Uterus (tissue), 4 donors: ENCODE measurements around the gene ARHGEF4. TPM values are rescaled to one million over a fixed set of nuclear protein-coding genes. Genes with fewer than 3 reads are reported as not detected.

Experiments
- DNase-seq, 2 donors: peaks; one replicate each; pipeline ENCODE4 v3.0.0-alpha.2; 2019 to 2020
- H3K27ac ChIP-seq, 2 donors: fragments of 200-600 bp; sonication (generic); 1 replicate in 1 of 2; 2 replicates in 1 of 2; pipeline ENCODE4 v1.5.1; 2016 to 2018
- H3K27me3 ChIP-seq, 2 donors: fragments of 200-600 bp; sonication (generic); one replicate each; pipeline ENCODE4 v1.5.1; 2018 to 2019; ENCODE audit warnings: control low read depth in 1 of 2
- H3K36me3 ChIP-seq, 2 donors: fragments of 200-600 bp; sonication (generic); one replicate each; pipeline ENCODE4 v1.5.1; 2019; ENCODE audit warnings: control low read depth in 1 of 2
- H3K4me1 ChIP-seq, 2 donors: fragments of 200-600 bp; sonication (generic); one replicate each; pipeline ENCODE4 v1.5.1; 2018 to 2019; ENCODE audit warnings: control low read depth in 1 of 2
- H3K4me3 ChIP-seq, 2 donors: fragments of 200-600 bp; sonication (generic); 1 replicate in 1 of 2; 2 replicates in 1 of 2; pipeline ENCODE4 v1.5.1; 2018 to 2019; ENCODE audit warnings: mild to moderate bottlenecking in 1 of 2
- H3K9me3 ChIP-seq, 2 donors: fragments of 200-600 bp; sonication (generic); one replicate each; pipeline ENCODE4 v1.5.1; 2019; ENCODE audit warnings: control low read depth in 1 of 2
- POLR2A ChIP-seq, 2 donors: fragments of 450-650 bp; IDR thresholded peaks; one replicate each; pipeline ENCODE4 v1.6.1; 2016; ENCODE audit warnings: antibody characterized with exemption in 2 of 2, mild to moderate bottlenecking in 1 of 2, moderate library complexity in 1 of 2
- intact Hi-C: fragments of 100-400 bp; cut with DNase I; formaldehyde crosslinking; loops from one replicate; pipeline ENCODE4 v1.15.1; 2023; ENCODE audit warnings: low total_unique reads
- total RNA-seq, 4 donors: library from RNA; depleted of rRNA in 3 of 4; stranded (reverse); fragments of >200 nt in 3 of 4; gene quantifications; one replicate each; pipeline versions ENCODE4 v1.1.0 to v1.2.4, GENCODE V29; 2014 to 2023
- TF ChIP-seq, protein P1 (sequence below), 4 experiments: fragments of 200-600 bp in 2 of 4; fragments of 450-650 bp in 2 of 4; sonication (generic) in 2 of 4; IDR thresholded peaks; one replicate each; pipeline ENCODE4 v1.5.1; 2016 to 2019; ENCODE audit warnings: antibody characterized with exemption in 4 of 4, mild to moderate bottlenecking in 2 of 4, moderate library complexity in 1 of 4
- donor health status: DM: yes; HTN: yes; CAD: no.

The ARHGEF4 gene
- total RNA-seq, 4 donors from 2014 or later: 1.8 to 26.2 (median 9.6) TPM

GRCh38 chr2:131015764-131016163 lies 179.1 kb downstream of the ARHGEF4 start:
- intact Hi-C loops: no loop called here
- Histone ChIP-seq H3K36me3 (no peaks in the 10 kb centered on the region), H3K4me1 (no peaks in the 10 kb centered on the region), H3K9me3 (no peaks in the 10 kb centered on the region), H3K27ac (no peak overlapping the region), H3K27me3 (no peaks in the 10 kb centered on the region), H3K4me3 (no peak overlapping the region)
- TF ChIP-seq, protein P1, sequence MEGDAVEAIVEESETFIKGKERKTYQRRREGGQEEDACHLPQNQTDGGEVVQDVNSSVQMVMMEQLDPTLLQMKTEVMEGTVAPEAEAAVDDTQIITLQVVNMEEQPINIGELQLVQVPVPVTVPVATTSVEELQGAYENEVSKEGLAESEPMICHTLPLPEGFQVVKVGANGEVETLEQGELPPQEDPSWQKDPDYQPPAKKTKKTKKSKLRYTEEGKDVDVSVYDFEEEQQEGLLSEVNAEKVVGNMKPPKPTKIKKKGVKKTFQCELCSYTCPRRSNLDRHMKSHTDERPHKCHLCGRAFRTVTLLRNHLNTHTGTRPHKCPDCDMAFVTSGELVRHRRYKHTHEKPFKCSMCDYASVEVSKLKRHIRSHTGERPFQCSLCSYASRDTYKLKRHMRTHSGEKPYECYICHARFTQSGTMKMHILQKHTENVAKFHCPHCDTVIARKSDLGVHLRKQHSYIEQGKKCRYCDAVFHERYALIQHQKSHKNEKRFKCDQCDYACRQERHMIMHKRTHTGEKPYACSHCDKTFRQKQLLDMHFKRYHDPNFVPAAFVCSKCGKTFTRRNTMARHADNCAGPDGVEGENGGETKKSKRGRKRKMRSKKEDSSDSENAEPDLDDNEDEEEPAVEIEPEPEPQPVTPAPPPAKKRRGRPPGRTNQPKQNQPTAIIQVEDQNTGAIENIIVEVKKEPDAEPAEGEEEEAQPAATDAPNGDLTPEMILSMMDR (IDR thresholded peaks at IDR 0.05): no peak
- no peak for TF ChIP-seq POLR2A (IDR thresholded peaks at IDR 0.05)
- no peak for DNase-seq

DNA sequence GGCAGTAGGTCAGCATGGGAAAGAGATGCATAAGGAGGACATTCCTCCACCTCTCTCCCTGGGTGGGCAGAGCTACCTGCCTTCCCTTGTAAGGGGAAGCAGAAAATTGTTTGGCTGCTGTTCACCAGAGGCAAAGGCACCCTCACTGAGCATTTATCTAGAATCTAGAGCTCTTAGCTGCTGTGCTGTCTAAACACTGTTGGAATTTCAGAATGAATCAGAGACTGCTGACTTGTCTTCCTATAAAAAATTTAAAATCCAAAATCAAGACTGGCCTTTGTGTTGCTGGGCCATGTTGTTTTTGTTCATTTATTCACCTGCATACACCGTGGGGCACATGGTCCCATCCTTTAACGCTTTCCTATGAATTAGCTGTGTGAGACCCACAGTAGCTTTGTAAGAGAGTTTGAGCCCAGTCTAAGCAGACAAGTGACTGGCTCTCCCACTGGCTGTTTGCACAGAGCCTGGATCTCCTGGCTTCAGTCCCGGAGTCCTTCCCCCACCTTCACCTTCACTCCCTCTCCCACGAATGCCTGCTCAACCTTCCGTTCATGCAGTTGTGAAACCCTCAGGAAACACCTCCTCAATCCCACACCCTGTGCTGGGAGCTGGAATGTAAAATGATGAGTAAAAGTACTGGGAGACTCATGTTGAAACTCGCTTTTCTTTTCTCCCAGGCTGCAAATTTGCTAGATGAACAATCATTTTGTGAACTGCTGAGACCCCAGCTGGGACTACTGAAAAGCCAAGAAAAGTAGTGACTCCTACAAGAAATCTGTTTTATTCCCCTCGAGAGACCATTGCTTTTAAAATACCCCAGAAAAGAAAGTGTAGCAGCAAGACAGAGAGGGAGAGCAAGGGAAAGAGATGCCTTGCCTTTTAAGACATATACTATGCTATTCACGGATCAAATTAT lies 180.4 kb downstream of the ARHGEF4 start:
- Histone ChIP-seq H3K36me3 (no peaks in the 10 kb centered on the region), H3K27ac (no peak overlapping the region), H3K4me3 (no peak overlapping the region), H3K4me1 (no peaks in the 10 kb centered on the region), H3K27me3 (no peaks in the 10 kb centered on the region), H3K9me3 (no peaks in the 10 kb centered on the region)
- TF ChIP-seq, protein P1 (IDR thresholded peaks at IDR 0.05): no peak
- no peak for DNase-seq
- intact Hi-C loops: no loop called here

GRCh38 chr2:131022731-131023130 lies 186.0 kb downstream of the ARHGEF4 start:
- Histone ChIP-seq H3K36me3 (no peaks in the 10 kb centered on the region), H3K27ac (no peak overlapping the region), H3K4me1 (no peaks in the 10 kb centered on the region), H3K27me3 (no peaks in the 10 kb centered on the region), H3K4me3 (no peak overlapping the region), H3K9me3 (no peaks in the 10 kb centered on the region)
- no peak for DNase-seq
- TF ChIP-seq, protein P1 (IDR thresholded peaks at IDR 0.05): no peak
- TF ChIP-seq POLR2A (IDR thresholded peaks at IDR 0.05): no peak
- intact Hi-C loops: no loop called here

DNA sequence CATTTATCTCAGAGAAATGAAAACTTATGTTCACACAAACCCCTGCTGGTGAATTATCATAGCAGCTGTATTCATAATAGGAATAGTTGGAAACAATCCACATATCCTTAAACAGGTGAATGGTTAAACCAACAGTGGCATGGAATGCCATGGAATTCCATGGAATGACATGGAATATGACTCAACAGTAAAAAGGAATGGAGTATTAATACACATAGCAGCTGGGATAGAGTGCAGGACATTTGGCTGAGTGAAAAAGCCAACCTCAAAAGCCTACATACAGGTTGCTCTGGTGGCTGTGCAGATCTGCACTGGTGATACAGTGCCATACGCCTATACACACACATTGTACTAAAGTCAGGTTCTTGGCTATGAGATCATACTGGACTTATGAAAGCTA lies 187.0 kb downstream of the ARHGEF4 start:
- no peak for DNase-seq
- intact Hi-C loops: no loop called here
- Histone ChIP-seq H3K36me3 (no peaks in the 10 kb centered on the region), H3K27me3 (no peaks in the 10 kb centered on the region), H3K27ac (no peak overlapping the region), H3K4me3 (no peak overlapping the region), H3K9me3 (no peaks in the 10 kb centered on the region), H3K4me1 (no peaks in the 10 kb centered on the region)
- TF ChIP-seq, protein P1 (IDR thresholded peaks at IDR 0.05): no peak
- no peak for TF ChIP-seq POLR2A (IDR thresholded peaks at IDR 0.05)

GRCh38 chr2:131026919-131027318 lies 190.2 kb downstream of the ARHGEF4 start:
- H3K36me3 ChIP-seq: no peaks in the 10 kb centered on the region
- H3K4me3 ChIP-seq: no peak overlapping the region
- no peaks in the 10 kb centered on the region for H3K9me3 ChIP-seq
- intact Hi-C loops: no loop called here
- no peak for DNase-seq
- H3K4me1 ChIP-seq: no peaks in the 10 kb centered on the region
- TF ChIP-seq, protein P1 (IDR thresholded peaks at IDR 0.05): no peak
- TF ChIP-seq POLR2A (IDR thresholded peaks at IDR 0.05): no peak
- H3K27ac ChIP-seq: no peak overlapping the region
- H3K27me3 ChIP-seq: no peaks in the 10 kb centered on the region
